Lower lobe of right lung (tissue), 2 donors: ENCODE measurements around the gene CCDC50. TPM values are rescaled to one million over a fixed set of nuclear protein-coding genes. Genes with fewer than 3 reads are reported as not detected.
A peak's percentile ranks its signal among the peaks of the same experiment; 100 is the strongest.

Source experiments
- ATAC-seq, 2 donors: fragments of 200-7000 bp; cut with Tn5 transposase; one replicate each; pipeline ENCODE4 v1.9.1; 2020 to 2022; ENCODE audit warnings: mild to moderate bottlenecking in 2 of 2, moderate library complexity in 2 of 2
- DNase-seq: peaks from one replicate; pipeline ENCODE4 v3.0.0-alpha.2; 2020
- H3K27ac ChIP-seq: fragments of 200-600 bp; one replicate; pipeline ENCODE4 v1.8.0; 2022
- H3K27me3 ChIP-seq: fragments of 200-600 bp; one replicate; pipeline ENCODE4 v1.8.0; 2022; ENCODE audit warnings: low read depth
- H3K36me3 ChIP-seq: fragments of 200-600 bp; one replicate; pipeline ENCODE4 v1.8.0; 2022; ENCODE audit warnings: mild to moderate bottlenecking
- H3K4me1 ChIP-seq: fragments of 200-600 bp; one replicate; pipeline ENCODE4 v1.8.0; 2022
- H3K4me3 ChIP-seq: fragments of 200-600 bp; one replicate; pipeline ENCODE4 v1.8.0; 2022; ENCODE audit warnings: mild to moderate bottlenecking
- H3K9me3 ChIP-seq: fragments of 200-600 bp; one replicate; pipeline ENCODE4 v1.8.0; 2022
- intact Hi-C: fragments of 100-400 bp; cut with DNase I; formaldehyde crosslinking; loops from one replicate; pipeline ENCODE4 v1.11.0; 2022
- long read RNA-seq: library from polyadenylated mRNA; unstranded; transcript quantifications from one replicate; pipeline ENCODE4 v2.0.0, GENCODE V29; 2021
- total RNA-seq: library from RNA; stranded (reverse); fragmentation: NEBNext Ultra II Directional; extraction: Animal tissue kit (Norgen Biotek cat#: 25700); gene quantifications from one replicate; pipeline ENCODE4 v1.2.1, GENCODE V29; 2021
- TF ChIP-seq, protein P1 (sequence below): fragments of 200-600 bp; IDR thresholded peaks from one replicate; pipeline ENCODE4 v1.8.0; 2022; ENCODE audit warnings: antibody characterized with exemption, mild to moderate bottlenecking
- donor health status: DM: no; HTN: yes; CAD: no; lungs with severe emphysema.

Gene CCDC50, protein sequence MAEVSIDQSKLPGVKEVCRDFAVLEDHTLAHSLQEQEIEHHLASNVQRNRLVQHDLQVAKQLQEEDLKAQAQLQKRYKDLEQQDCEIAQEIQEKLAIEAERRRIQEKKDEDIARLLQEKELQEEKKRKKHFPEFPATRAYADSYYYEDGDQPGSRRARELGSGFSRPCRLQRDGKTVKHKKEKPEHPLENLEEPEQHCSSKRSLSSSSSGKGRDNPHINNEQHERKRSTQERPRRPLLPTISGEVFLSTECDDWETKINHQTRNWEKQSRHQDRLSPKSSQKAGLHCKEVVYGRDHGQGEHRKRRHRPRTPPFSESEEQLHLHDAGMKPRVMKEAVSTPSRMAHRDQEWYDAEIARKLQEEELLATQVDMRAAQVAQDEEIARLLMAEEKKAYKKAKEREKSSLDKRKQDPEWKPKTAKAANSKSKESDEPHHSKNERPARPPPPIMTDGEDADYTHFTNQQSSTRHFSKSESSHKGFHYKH
- 66.5 TPM for total RNA-seq
- long read RNA-seq, full-length matches to known transcripts: 89 of 107 reads
- long read RNA-seq, partial matches to known transcripts: 9 of 107 reads
- long read RNA-seq, other reads (novel, unspliced or antisense): 9 of 107 reads

DNA sequence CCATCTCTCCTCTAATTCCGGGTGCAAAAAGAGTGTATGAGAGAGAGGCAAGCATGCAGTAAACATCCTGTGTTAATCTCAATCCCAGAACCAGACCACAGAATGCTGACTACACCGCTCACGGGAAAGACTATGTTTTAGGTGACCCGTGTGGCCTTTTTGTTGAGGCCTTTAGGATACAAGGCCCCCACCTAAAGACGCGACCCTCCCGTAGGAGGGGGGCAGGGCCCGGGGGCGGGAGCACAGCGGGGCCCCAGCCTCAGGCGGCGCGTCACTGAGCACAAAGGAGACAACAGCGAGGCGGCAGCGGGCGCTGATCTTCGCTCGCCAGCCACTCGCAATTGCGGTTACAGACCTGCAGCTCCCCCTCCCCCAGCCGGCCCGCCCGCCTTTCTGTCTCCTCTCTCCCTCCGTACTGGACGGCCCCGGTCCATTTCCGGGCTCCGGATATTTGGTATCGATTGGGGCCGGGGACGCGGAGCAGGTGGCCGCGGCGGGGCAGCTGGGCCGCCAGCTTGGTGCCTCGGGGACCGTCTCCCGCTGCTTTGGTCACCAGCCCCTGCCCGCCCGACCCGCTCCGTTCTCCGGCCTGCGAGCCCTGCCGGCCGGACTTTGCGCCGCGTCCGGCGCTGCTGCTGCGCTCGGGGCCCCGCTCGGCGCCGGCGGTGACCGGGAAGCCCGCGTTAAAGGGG lies at the start of gene CCDC50:
CCDC50 (plus strand) TSS at position 433 of the 692 bp plus-strand sequence. CDS start 281 bp downstream, outside the sequence.
- Histone ChIP-seq H3K27me3 (no peaks in the 10 kb centered on the region), H3K27ac (peak within 1 kb of the TSS; percentile 92), H3K4me1 (peaks cover 29% of the 10 kb centered on the region), H3K36me3 (no peaks in the 10 kb centered on the region), H3K4me3 (peak within 1 kb of the TSS; percentile 73), H3K9me3 (no peaks in the 10 kb centered on the region)
- ATAC-seq (peak; percentile 91), DNase-seq (peak; percentile 91)
- TF ChIP-seq, protein P1, sequence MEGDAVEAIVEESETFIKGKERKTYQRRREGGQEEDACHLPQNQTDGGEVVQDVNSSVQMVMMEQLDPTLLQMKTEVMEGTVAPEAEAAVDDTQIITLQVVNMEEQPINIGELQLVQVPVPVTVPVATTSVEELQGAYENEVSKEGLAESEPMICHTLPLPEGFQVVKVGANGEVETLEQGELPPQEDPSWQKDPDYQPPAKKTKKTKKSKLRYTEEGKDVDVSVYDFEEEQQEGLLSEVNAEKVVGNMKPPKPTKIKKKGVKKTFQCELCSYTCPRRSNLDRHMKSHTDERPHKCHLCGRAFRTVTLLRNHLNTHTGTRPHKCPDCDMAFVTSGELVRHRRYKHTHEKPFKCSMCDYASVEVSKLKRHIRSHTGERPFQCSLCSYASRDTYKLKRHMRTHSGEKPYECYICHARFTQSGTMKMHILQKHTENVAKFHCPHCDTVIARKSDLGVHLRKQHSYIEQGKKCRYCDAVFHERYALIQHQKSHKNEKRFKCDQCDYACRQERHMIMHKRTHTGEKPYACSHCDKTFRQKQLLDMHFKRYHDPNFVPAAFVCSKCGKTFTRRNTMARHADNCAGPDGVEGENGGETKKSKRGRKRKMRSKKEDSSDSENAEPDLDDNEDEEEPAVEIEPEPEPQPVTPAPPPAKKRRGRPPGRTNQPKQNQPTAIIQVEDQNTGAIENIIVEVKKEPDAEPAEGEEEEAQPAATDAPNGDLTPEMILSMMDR: no peak
- intact Hi-C loops: no loop called here

DNA sequence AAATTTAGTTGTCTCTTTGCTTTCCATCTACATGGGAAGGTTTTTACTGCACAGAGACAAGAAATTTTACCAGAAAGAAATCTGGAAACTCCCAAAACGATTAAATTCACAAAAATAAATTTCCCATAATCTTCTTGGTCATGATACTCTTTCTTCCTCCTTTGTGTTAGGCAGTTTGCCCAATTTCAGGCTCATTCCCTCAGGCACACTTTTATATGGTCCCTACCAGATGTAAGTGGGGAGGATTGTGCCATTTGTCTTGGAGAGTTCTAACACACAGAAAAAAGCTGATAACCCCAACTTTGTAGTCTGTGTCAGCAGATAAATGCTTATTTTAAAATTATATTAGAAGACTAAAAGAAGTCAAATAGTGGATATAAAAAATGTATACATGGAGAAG lies 49.1 kb upstream of the CCDC50 start:
- intact Hi-C loops: no loop called here
- Histone ChIP-seq H3K27ac (no peak overlapping the region), H3K27me3 (no peaks in the 10 kb centered on the region), H3K4me3 (no peak overlapping the region), H3K4me1 (no peaks in the 10 kb centered on the region), H3K9me3 (no peaks in the 10 kb centered on the region), H3K36me3 (no peaks in the 10 kb centered on the region)
- ATAC-seq (no peak), DNase-seq (no peak)
- TF ChIP-seq, protein P1: no peak

DNA sequence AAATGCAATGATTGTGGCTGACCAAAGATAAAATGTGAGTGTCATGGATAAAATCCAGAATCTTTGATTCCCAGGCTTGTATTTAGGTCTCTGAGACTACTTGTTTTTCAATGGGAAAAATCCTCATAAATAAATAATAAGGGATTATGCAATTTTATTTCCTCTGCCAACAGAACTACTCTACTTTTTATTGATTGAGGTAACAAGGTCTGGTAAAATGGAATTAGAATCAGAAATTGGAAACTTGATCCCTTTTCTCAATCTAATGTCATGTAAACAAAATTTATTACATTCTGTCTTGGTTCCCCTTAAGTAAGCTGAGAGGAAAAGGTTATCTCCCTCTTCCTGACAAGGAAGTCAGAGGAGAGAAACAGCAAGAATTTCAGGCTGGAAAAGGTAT lies 48.3 kb upstream of the CCDC50 start:
- TF ChIP-seq, protein P1: no peak
- H3K4me3 ChIP-seq: no peak overlapping the region
- DNase-seq: no peak
- no peak for ATAC-seq
- H3K4me1 ChIP-seq: no peaks in the 10 kb centered on the region
- intact Hi-C loops: no loop called here
- H3K27me3 ChIP-seq: no peaks in the 10 kb centered on the region
- H3K36me3 ChIP-seq: no peaks in the 10 kb centered on the region
- H3K27ac ChIP-seq: no peak overlapping the region
- no peaks in the 10 kb centered on the region for H3K9me3 ChIP-seq

DNA sequence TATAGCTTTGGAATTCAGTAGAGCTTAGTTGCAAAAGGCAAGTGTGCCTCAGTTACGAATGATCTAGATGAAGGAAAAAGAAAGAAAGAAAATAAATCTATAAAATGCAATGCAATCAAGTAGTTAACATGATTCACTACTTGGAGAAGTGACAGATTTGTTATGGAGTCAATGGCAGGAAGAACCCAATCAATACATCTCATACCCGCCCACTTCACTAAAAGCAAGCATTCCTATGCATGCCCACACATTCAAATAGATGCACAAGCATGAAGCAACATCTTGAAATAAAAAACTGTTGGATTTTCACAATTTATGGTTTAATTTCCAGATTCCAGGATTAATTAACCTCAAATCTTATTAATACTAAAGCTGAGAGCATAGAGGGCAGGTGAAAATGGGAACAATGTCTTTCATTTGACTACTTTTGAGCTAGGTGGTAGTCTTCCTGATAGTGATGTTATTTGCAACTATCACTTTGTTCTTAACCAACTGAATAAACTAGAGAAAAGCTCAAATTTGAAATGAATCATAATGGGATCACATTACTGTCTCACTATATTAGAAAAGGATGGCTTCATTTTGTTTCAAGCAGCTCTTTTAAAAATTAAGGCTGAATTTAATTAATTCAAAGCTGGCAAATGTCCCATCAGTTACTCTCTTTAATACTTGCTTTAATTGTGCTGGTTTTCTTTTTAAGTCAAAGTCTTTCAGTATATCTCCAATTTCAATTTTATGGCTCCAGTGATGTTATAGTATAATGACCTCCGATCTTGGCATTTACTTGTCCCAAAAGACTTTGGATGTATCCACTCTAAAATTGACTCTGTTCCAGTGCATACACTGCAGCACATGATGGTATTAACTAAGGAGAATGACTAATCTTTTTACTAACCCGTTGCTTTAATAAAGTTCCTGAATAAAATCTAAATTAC lies 46.7 kb upstream of the CCDC50 start:
- Histone ChIP-seq H3K27me3 (no peaks in the 10 kb centered on the region), H3K4me1 (no peaks in the 10 kb centered on the region), H3K9me3 (no peaks in the 10 kb centered on the region), H3K36me3 (no peaks in the 10 kb centered on the region), H3K27ac (no peak overlapping the region), H3K4me3 (no peak overlapping the region)
- intact Hi-C loops: no loop called here
- DNase-seq: no peak
- TF ChIP-seq, protein P1: no peak
- ATAC-seq: no peak

DNA sequence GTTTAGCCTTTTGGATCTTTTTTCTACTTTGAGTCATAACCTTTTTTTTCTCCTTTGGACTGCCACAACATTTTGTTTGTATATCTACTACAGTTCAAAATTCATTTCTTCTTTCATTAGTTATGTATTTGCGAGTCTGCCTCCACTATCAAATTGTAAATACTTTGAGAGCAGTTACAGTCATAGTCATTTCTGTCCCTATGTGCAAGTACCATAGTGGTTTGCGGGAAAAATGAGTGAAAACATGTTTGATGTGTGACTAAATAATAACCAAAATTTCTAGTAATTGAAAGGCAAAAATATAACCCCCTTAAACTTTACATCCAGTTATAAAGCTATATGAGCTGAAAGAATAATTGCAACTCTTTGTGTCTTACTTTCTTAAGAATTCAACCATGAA lies 45.8 kb upstream of the CCDC50 start:
- Histone ChIP-seq H3K36me3 (no peaks in the 10 kb centered on the region), H3K4me1 (no peaks in the 10 kb centered on the region), H3K9me3 (no peaks in the 10 kb centered on the region), H3K4me3 (no peak overlapping the region), H3K27me3 (no peaks in the 10 kb centered on the region), H3K27ac (no peak overlapping the region)
- intact Hi-C loops: no loop called here
- TF ChIP-seq, protein P1: no peak
- no peak for ATAC-seq
- DNase-seq: no peak
